GM19438 (cell line): Measurements from ENCODE around the gene RAI1.

Experiments used
- ATAC-seq: cut with Tn5 transposase; IDR thresholded peaks from one replicate; pipeline ENCODE4 v1.9.1; 2021; ENCODE audit warnings: low read depth; ENCODE audit not compliant: unreplicated experiment

Gene RAI1

DNA sequence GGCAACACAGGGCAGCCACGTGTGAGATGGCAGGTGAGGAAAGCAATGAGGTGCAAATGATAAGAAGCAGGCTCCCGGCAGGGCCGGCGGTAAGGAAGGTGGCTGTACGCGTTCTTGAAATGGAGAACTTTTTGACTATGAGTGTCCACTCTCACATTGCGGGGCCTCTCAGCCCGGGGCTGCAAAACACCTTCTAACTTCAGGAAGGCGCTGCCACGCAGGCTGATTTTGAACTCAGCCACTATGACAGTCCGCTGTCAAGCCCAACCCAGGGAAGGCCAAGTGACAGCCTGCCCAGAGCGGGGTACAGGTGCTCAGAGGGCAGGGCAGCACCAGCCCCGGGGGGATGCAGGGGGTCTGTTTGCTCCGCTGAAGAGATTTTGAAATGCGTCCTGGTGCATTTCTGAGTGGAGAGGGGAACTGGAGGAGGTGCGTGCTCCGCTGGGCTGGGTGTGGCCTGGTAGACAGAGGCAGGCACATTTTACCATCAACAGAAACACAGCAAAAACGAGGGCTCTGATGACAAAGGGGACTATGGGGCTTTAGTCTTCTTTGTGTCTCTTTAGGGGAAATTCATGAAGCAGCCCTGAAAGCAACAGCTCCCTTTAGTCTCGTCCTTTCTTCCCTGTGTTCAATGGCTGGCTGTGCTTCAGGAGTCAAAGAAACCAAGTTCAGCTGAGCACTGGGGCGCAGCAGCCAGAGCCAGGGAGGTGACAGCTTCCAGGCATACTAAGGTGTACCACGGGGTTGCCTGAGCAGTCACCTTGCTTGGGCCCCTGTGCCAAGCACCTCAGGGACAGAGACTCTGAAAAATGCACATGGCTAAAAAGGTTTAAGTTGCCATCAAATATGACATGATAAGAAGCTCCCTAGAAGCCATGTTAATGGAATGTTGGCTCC lies 170.1 kb downstream of the RAI1 start:
- ATAC-seq, result no peak

DNA sequence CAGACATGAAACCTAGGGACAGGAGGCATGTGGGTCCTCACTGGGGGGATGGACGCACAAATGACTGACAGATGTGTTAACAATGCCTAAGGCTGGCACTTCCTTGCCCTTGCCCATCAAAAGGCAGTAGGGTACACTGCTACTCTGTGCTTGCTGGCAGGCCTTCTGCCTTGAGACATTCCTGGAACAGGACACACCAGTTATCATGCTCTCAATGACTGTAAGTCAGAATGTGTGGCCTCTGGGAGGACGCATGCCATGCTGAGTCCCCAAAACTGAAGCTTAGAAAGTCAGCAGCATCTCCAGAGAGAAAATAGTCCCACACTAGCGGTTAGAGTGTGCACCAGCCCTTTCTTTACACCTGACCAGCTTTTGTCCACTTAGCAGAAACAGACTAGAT lies 171.7 kb downstream of the RAI1 start:
- no peak for ATAC-seq

DNA sequence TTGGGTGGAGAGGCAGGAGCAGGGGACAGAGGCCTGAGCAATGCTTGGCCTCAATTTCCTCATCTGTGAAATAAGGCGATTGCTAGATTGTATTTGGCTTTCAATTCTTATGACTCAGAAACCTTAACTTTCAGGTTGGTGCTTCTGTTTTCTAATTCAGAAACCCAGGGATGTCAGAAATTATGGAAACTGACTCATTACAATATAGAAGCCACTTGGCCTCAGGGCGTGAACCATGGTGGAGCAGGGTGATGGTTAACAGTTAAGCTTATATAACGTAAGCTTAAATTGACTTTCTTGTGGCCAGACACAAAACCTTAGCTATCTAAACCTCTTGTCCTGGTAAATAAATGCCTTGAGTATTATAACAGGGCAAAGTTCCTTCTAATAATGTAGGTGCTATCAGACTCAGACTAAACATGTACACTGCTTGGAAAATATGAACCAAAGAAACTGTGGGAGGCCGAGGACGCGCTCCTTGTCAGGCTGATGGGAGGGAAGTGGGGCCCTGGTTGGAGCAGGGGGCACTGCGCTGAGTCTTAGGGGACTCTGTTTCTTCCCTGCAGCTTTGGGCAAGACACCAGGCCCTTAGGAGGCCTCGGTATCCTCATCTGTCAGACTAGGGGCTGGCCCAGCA lies 172.7 kb downstream of the RAI1 start:
- no peak for ATAC-seq

DNA sequence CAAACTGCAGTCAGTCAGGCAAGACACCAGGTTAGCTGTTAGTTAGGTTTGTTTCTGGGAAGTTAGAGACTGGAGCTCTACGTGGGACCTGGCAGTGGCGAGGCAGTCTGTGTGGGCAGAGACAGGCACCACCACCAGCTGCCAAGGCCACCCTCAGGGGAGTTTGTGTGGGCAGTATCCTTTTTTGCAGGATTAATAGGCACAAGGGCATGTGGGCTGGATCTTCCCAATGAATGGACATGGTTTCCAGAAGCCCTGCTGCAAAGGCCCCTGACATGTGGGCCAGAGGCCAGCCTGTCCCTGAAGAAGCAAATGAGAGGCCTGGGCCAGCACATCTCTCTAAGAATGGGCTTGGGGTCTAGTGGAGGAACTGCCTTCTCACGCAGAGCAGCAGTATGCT lies 174.7 kb downstream of the RAI1 start:
- ATAC-seq, result no peak

DNA sequence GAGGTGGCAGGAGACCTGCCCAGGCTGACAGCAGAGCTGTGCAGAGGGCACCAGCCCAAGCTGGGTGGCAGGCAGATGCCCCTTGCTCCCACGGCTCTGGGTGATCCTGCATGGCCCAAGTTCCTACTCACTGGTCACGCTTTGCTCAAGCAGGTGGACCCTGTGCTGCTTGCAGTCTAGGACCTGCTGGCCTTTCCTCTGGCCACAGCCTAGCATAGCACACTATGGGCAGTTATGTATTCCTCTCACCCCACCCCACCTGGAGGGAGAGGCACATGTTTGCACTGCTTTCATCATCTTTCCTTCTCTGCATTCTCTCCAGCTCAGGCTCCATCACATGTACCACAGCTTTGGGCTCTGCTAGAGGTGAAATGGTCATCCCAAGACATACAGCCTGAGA lies 175.1 kb downstream of the RAI1 start:
- ATAC-seq, result no peak

DNA sequence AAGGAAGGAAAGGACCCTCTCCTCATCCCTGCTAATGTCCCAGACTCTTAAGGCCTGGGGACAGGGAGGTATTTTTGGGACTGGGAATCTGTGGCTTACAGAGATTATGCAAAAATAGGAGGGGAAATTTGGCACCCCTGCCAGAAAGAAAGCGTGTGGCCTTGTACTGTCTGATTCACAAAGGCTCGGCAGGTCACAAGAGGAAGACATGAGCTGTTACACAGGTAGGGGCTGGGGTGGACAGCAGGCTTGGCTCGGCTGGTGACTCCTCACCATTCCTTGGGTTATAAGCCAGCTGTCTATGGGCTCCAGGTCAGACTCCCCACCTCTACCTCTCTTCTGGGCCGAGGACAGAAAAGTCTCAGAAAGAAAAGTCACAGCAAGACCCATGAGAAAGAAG lies 176.2 kb downstream of the RAI1 start:
- no peak for ATAC-seq

DNA sequence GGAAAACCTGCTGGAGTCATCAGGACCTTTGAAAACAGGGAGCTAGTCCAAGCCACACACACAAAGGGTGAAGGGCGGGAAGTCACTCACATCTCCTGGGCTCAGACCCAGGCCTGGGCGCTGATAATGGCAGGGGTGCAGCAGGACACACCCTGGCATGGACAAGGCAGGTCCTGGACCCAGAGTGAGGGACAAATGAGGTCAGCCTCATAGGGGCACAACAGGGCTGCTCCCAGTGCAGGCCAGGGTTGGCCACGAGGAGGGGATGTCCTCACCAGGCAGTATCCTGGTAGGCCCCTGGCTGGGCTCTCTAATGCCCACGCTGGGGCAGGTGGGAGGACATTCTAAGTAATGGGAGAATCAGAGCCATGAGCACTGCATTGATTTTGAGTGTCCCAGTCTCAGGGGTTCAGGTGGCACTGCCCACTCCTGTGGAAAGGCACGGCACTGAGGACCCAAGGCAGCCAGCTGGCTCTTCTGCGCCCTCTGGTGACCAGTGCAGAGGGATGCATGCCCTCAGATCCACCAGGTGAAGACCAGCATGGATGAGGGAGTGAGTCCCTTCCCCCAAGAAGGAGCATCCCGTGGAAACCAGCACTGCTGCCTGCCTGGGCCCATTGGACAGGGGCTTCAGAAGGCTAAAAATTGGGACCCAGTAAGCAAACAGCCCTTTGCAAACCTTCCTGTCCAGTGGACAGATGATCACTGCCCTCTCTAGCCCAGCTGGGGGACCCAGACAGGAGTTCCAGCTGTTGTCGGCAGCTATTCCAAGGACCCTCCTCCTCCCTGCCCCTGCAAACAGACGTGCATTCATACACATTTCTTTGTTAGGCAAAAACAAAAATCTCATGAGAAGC lies 178.9 kb downstream of the RAI1 start:
- no peak for ATAC-seq

DNA sequence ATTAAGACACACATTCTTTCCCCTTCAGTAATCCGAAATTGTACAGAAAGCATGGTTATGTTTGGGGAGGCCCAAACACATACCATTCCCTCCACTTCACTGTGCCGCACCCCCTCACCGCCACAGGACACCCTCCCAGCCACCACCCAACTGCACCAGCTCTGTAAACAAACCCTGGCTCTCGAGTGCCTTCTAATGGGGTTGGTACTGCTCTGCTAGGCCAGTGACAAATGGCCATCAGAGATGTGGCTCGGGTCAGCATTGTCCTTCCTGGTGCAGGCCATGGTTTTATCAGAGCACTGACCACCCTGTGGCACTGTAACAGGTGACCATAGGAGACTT lies 179.5 kb downstream of the RAI1 start:
- ATAC-seq, result no peak
